T47D (cell line): Measurements from ENCODE around the gene ACYP2.
A peak's percentile ranks its signal among the peaks of the same experiment; 100 is the strongest.
"Not testable (repeated sequence)": the region's sequence is repeated elsewhere in the genome, so short reads cannot be mapped to it uniquely, and the experiment has no call there.

ENCODE experiments used
- DNase-seq, 2 experiments: peaks; one replicate each; pipeline versions ENCODE4 v3.0.0 to v3.0.0-alpha.2; 2011 to 2012; ENCODE audit warnings: low read depth in 1 of 2, low spot score in 1 of 2
- JUND ChIP-seq: IDR thresholded peaks from 2 replicates; pipeline ENCODE4 v1.6.1; 2012; ENCODE audit warnings: low read depth
- in situ Hi-C: cut with HindIII; loops from 2 replicates; pipeline ENCODE4 v1.10.0; 2016; ENCODE audit warnings: low sequenced_read_pairs, low pct_unique_long_range_greater_than_20kb

The ACYP2 gene

DNA sequence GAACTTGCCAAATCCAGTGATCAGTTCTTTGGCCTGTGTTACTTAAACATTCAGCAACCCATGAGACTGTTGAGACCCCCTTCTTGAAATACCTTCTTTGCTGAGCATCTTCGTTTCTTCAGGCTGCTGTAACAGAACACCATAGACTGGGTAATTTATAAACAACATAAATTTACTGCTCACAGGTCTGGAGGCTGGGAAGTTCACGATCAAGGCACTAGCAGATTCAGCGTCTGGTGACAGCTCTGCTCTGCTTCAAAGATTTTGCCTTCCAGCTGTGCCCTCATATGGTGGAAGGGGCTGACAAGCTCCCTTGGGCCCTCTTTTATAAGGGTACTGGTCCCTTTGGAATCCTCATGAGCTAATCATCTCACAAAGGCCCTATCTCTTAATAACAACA lies 169.4 kb downstream of the ACYP2 start:
- TF ChIP-seq JUND = no peak
- in situ Hi-C loops = no loop called here
- no peak for DNase-seq

DNA sequence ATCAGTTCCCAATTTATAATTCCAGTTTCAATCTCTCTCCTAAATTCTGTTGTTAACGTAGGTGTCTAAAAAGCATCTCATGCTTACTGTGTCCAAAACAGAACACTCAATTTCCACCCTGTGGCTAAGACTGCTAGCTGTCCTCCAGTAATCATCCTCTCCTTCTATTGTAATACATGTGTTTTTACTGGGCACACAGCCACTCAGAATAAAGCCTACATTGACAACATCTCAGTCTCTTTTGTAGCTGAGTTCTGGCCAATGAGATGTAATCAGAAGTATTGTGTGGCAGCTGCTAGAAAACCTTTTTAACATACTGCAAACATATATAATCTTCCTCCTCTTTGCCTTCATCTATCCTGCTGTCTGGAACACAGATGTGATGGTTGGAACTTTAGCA lies 170.0 kb downstream of the ACYP2 start:
- no peak for DNase-seq
- TF ChIP-seq JUND = no peak
- in situ Hi-C loops = no loop called here

DNA sequence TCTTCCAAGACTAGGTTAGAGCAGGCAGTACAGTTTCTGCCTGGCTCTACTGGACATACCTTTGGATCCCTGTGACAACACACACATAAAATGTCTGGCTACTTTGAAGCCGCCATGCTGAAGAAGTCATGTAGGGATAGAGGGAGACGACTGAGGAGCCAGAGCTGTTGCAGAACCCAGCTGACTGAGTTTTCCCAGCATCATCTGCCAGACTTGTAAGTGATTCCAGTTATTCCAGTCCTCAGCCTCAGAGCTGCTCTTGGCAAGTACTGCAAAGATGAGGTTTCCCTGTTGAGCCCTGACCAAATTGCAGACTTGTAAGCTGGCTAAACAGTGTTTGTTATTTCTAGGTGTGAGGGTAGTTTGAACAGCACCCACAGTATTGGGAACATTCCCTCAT lies 172.1 kb downstream of the ACYP2 start:
- DNase-seq = peak in 1 of 2 experiments; percentile 54
- in situ Hi-C loops = no loop called here
- TF ChIP-seq JUND = no peak

DNA sequence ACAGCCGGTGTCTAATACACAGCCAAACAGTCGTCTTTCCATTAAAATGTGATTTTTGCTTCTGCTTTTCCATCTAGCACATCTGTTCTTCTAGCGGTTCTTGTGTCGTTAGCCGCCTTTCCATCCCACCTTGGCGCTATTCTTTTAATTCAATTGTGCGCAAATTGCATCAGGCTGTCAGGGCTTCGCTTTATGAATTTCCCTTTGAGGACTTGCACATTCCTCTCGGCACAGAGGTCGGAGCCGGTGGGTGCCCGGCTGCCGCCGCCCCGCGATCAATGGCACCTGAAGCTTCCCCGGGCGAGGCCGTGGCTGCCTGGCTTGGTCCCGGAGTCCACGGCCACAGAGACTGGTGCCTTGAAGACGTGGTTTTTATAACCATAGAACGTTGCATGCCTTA lies 174.5 kb downstream of the ACYP2 start:
- no peak for DNase-seq
- no peak for TF ChIP-seq JUND
- in situ Hi-C loops = no loop called here

DNA sequence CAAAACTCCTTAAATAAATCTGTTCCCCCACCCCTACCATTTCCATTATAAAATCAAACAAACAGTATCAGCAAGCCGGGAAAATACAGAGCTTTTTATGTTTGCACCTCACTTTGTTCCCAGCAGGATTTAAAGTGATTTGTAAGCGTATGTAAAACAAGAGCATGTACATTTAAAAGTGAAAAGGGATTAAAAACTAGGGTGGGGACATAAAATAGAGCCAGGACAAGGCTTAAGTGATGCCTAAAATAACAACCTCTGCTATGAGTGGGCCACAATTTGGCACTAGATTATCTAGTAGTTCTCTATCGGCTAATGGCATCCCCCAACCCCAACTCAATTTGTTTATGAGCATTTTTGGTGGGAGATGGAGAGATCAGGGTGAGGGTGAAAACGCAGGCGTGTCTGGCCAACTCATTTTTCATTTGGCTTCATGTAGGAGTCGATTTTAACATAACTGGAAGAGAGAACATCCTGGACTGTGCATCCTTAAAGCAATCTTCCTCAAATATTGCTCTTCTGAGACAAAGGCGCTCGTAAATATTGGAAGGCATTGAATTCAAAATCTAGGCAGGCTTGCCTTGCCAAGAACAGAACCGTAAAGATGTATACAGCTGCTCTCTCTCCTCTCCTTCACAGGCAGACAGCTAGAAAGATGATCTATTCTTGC lies 175.1 kb downstream of the ACYP2 start:
- in situ Hi-C loops = no loop called here
- DNase-seq = no peak
- TF ChIP-seq JUND = no peak

DNA sequence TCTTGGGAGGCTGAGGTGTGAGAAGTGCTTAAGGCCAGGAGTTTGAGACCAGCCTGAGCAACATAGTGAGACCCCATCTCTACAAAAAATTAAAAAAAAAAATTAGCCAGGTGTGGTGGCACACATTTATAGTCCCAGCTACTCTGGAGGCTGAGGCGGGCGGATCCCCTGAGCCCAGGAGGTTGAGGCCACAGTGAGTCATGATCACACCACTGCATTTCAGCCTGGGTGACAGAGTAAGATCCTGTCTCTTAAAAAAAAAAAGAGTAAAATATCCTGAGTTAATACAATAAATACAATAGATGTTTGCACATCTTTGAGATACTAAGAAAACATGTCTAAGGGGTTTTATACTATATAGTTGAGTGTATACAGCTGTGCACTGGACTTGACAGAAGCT lies 179.2 kb downstream of the ACYP2 start:
- DNase-seq, in situ Hi-C loops: not testable (repeated sequence)

DNA sequence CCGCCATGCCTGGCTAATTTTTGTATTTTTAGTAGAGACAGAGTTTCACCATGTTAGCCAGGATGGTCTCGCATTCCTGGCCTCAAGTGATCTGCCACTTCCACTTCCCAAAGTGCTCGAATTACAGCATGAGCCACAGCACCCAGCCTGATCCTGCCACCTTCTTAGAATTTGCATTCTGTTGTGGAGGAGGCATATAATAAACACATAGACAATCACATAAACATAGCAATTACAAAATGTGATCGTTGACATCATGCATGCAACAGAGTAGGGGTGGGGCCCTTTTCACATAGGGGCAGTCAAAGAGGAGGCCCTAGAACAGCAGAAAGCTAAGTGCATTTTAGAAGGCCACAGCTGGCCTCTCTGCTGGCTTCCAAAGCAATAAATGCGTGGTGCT lies 180.5 kb downstream of the ACYP2 start:
- DNase-seq = no peak
- in situ Hi-C loops = no loop called here
- TF ChIP-seq JUND = no peak

DNA sequence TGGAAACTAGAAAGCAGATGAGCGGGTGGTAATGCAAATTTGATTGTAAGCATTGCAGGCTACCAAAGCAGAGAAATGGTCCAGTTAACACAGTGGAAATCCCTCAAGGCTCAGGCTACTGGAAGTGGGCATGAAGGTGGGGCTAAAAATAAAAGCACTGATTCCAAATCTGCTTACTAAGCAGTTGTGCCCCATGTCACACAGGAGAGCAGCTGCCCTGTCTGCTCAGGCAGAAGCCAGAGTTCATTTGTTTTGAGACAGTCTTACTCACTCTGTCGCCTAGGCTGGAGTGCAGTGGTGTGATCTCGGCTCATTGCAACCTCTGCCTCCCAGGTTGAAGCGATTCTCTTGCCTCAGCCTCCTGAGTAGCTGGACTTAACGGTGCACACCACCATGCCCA lies 183.1 kb downstream of the ACYP2 start:
- no peak for DNase-seq
- in situ Hi-C loops = no loop called here
- TF ChIP-seq JUND = no peak

DNA sequence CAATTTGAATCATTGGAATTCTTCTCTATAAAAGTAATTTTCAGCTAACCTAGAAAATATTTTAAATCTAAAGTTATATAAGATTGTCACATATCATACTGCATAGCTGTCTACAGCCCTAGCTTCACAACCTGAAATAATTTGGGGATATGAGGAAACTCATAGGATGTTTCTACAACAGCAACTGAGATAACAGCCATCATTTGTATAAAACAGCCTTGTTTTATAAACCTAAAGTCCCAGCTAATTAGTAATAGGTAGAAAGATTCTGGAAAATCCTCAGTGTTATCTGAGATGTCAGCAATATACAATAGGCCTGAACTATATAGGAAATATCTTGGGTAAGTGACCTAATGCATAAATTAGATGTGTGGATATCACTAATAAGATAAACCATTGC lies 188.2 kb downstream of the ACYP2 start:
- no peak for TF ChIP-seq JUND
- no peak for DNase-seq
- in situ Hi-C loops = no loop called here

DNA sequence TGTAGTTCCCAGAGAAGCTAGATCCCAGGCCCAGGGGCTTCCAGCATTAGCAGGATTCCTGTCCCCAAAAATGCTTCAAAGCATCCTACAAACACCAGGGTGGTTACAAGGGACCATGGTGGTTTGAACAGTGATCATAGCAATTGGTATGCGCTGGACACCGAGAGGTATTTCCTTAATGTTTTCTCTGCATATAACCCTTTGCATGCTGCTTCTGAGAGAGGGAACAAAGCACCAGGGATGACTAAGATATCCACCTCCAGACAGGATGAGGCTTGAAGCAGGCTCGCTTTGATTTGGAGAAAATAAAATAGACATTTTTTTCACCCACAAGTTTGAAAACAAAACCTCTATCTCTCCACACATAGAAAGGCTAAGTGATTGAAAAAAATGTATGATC lies 191.1 kb downstream of the ACYP2 start:
- in situ Hi-C loops = no loop called here
- no peak for TF ChIP-seq JUND
- DNase-seq = no peak

DNA sequence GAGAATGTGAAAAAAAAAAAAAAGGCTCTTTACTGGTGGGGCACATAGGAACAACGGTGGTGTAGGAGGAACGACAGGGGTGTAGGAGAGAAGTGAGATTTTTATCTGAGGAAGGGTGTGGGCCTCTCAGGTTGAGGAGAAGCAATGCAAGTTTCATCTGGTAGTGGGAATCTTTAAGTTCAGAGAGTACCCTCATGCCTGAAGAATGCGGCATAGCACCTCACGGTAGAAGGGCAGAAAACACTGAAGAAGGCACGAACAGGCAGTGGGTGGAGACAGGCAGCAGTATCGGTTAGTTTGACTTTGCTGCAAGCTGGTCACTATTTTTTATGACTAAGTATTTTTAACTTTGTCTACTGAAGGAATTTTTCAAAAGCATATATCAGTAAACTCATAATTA lies 192.8 kb downstream of the ACYP2 start:
- no peak for DNase-seq
- no peak for TF ChIP-seq JUND
- in situ Hi-C loops = no loop called here

DNA sequence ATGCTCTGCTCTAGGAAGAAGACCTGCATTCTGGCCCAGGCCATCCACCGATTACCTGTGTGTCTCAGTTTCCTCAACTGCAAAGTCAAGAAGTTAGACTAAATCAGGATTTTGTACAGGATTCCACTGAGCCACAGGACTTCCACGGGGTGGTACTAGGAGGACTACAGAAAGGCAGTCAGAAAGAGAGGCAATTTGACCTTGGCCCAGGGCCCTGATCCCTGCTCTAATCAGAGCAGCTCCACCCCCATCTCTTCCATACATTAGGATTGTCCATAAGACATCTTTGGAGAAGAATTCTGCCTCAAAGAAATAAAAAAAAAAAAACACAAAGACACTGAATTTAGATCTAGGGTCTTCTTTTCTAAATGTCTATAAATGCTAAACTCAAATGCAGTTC lies 193.4 kb downstream of the ACYP2 start:
- DNase-seq = no peak
- no peak for TF ChIP-seq JUND
- in situ Hi-C loops = no loop called here

DNA sequence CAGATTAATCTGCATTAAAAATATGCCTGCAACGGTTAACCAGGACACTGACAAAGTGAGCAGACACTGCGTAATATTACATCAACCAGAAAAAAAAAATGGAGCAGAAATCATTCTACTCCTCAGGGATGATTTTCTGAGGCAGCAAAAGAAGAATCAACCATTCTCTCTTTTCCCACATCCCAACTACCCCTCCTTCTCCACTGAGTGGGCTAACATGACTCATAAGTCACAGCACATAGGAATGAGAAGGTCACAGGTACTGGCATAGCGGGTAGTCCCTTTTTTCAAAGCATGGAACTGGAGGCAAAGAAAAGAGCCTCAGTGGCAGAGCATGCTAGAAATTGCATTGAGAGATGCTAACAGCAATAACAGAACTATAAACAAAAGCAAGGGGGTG lies 194.9 kb downstream of the ACYP2 start:
- TF ChIP-seq JUND = no peak
- DNase-seq = no peak
- in situ Hi-C loops = no loop called here

DNA sequence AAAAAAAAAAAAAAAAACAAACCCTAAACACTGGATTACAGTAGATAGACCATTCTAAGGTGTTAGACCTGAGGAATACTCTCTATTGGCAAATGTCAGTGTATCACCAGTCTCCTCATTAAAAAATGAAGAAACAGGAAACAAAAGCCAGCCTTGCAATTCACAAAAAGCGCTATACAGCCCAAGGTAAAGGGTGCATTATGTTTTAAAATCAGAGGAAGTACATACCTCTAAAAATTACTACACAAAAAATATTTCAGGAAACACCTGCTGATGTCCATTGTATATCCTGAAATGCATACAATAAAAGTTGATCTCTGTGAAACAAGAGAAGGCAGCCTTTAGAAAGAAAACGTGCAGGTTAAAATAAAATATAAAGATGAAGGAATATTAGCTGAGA lies 195.5 kb downstream of the ACYP2 start:
- no peak for DNase-seq

More for the DNA sequence above, 195.5 kb downstream of the ACYP2 start:
- in situ Hi-C loops = no loop called here
- TF ChIP-seq JUND = no peak
